Neuronal stem cell (in vitro differentiated cells): ENCODE results near the gene RANBP3.

Source experiments
- DNase-seq: peaks from one replicate; pipeline ENCODE4 v3.0.0-alpha.2; 2013; ENCODE audit warnings: low spot score
- H2AFZ ChIP-seq: one replicate; pipeline ENCODE4 v1.6.1; 2013; ENCODE audit warnings: mild to moderate bottlenecking, low read length, inconsistent platforms
- H2AK5ac ChIP-seq: 2 replicates; pipeline ENCODE4 v1.6.1; 2013; ENCODE audit warnings: low read depth, mild to moderate bottlenecking, inconsistent platforms, low read length, moderate library complexity, mixed read lengths
- H2BK120ac ChIP-seq: 2 replicates; pipeline ENCODE4 v1.6.1; 2013; ENCODE audit warnings: low read depth, mild to moderate bottlenecking, inconsistent platforms, low read length, moderate library complexity, mixed read lengths
- H2BK12ac ChIP-seq: one replicate; pipeline ENCODE4 v1.6.1; 2013; ENCODE audit warnings: low read length, inconsistent platforms
- H2BK15ac ChIP-seq: 2 replicates; pipeline ENCODE4 v1.6.1; 2013; ENCODE audit warnings: mild to moderate bottlenecking, low read length, inconsistent platforms, mixed read lengths
- H2BK5ac ChIP-seq: one replicate; pipeline ENCODE4 v1.6.1; 2013; ENCODE audit warnings: inconsistent platforms, mild to moderate bottlenecking, low read length, moderate library complexity
- H3K14ac ChIP-seq: one replicate; pipeline ENCODE4 v1.6.1; 2013; ENCODE audit warnings: low read length, inconsistent platforms
- H3K18ac ChIP-seq: 2 replicates; pipeline ENCODE4 v1.6.1; 2013; ENCODE audit warnings: low read length, inconsistent platforms
- H3K23ac ChIP-seq: 2 replicates; pipeline ENCODE4 v1.6.1; 2013; ENCODE audit warnings: low read depth, mild to moderate bottlenecking, mixed read lengths, low read length, inconsistent platforms; ENCODE audit not compliant: poor library complexity
- H3K27ac ChIP-seq: replicated peaks from 3 replicates; pipeline ENCODE4 v1.5.1; 2013; ENCODE audit warnings: low read length, inconsistent platforms
- H3K27me3 ChIP-seq, 3 experiments: 2 replicates each; pipeline ENCODE4 v1.6.1; 2013; ENCODE audit warnings: low read length in 3 of 3, mild to moderate bottlenecking in 2 of 3, inconsistent platforms in 1 of 3, low read depth in 1 of 3, mixed read lengths in 1 of 3, moderate library complexity in 1 of 3; ENCODE audit not compliant: control insufficient read depth in 3 of 3, insufficient read depth in 3 of 3
- H3K36me3 ChIP-seq, 2 donors: replicated peaks in 1 of 2; 2 replicates each; pipeline ENCODE4 v1.6.1; 2013; ENCODE audit warnings: low read length in 2 of 2; ENCODE audit not compliant: control insufficient read depth in 2 of 2, insufficient read depth in 2 of 2
- H3K4ac ChIP-seq: 2 replicates; pipeline ENCODE4 v1.6.1; 2013; ENCODE audit warnings: inconsistent platforms, mild to moderate bottlenecking, low read length, moderate library complexity
- H3K4me1 ChIP-seq, 2 donors: 1 replicate in 1 of 2; 2 replicates in 1 of 2; pipeline ENCODE4 v1.6.1; 2013; ENCODE audit warnings: low read length in 2 of 2, low read depth in 1 of 2; ENCODE audit not compliant: control insufficient read depth in 2 of 2, insufficient read depth in 1 of 2
- H3K4me2 ChIP-seq: one replicate; pipeline ENCODE4 v1.6.1; 2013; ENCODE audit warnings: mild to moderate bottlenecking, low read length, inconsistent platforms; ENCODE audit not compliant: insufficient read depth, poor library complexity, severe bottlenecking
- H3K4me3 ChIP-seq, 2 donors: 2 replicates each; pipeline ENCODE4 v1.5.1; 2013; ENCODE audit warnings: low read length in 2 of 2, mild to moderate bottlenecking in 2 of 2, inconsistent platforms in 1 of 2, moderate library complexity in 1 of 2
- H3K79me1 ChIP-seq: one replicate; pipeline ENCODE4 v1.6.1; 2013; ENCODE audit warnings: low read depth, mild to moderate bottlenecking, inconsistent platforms, low read length, moderate library complexity
- H3K9ac ChIP-seq: one replicate; pipeline ENCODE4 v1.6.1; 2013; ENCODE audit warnings: mild to moderate bottlenecking, low read depth, low read length, inconsistent platforms; ENCODE audit not compliant: poor library complexity
- H3K9me3 ChIP-seq, 2 donors: replicated peaks in 1 of 2; 2 replicates each; pipeline versions ENCODE3 to v1.6.1; 2013; ENCODE audit warnings: low read length in 2 of 2, mild to moderate bottlenecking in 2 of 2, inconsistent platforms in 1 of 2, low read depth in 1 of 2, mixed read lengths in 1 of 2, moderate library complexity in 1 of 2; ENCODE audit not compliant: control insufficient read depth in 2 of 2, insufficient read depth in 1 of 2
- H4K8ac ChIP-seq: one replicate; pipeline ENCODE4 v1.6.1; 2013; ENCODE audit warnings: low read depth, mild to moderate bottlenecking, inconsistent platforms, low read length, moderate library complexity
- H4K91ac ChIP-seq: one replicate; pipeline ENCODE4 v1.6.1; 2013; ENCODE audit warnings: low read length, low read depth, mild to moderate bottlenecking, inconsistent platforms; ENCODE audit not compliant: poor library complexity
- WGBS, 2 donors: extraction: QIAGEN DNeasy Blood & Tissue Kit; methylation state at CpG; one replicate each; pipeline ENCODE4 v1.1.7; 2013; ENCODE audit warnings: missing lambda C conversion rate in 2 of 2, mixed read lengths in 1 of 2; ENCODE audit not compliant: insufficient read length in 2 of 2, insufficient replicate concordance in 1 of 2; ENCODE audit errors: extremely low coverage in 2 of 2; 5-methylcytosine and 5-hydroxymethylcytosine counted together

RANBP3 gene

DNA sequence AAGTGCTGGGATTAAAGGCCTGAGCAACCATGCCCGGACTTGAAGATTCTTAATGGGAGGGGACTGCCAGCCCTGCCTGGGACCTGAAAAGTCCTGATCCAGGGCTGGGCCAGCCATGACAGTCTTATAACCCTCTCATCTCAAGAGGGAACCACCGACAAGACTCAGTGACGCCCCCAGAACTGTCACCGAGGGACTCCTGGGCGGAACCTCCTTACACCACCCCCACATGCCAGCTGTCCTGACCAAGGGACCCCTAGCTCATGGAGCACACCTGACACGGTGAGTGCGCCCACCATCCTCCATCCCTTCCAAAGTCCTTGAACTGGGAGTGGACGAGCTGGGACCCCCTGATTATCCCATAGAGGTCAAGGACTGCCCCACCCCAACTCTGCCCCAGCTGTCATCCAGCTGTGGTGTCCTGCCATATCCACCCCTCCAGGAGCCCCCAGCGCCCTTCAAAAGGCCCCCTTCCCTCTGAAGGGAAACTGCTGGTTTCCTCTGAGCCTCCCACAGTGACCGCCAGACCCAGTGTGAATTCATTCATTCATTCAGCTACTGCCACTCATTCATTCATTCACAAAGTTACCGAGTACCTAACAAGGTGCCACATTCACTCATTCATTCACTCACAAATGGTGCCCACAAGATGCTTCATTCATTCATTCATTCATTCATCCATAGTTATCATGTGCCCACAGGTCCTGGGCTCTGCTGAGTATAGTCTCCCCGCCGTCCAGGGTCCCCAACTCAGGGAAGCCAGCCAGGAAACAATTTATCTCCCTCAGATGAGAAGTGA, 78.0 kb downstream of the RANBP3 start:
- H2AK5ac ChIP-seq, result no peak overlapping the region
- H3K79me1 ChIP-seq, result peaks cover 16% of the 10 kb centered on the region
- no peak overlapping the region for H3K14ac ChIP-seq
- no peak overlapping the region for H3K18ac ChIP-seq
- no peaks in the 10 kb centered on the region for H3K9me3 ChIP-seq
- no peak overlapping the region for H4K91ac ChIP-seq
- no peak overlapping the region for H2BK5ac ChIP-seq
- no peak overlapping the region for H2BK120ac ChIP-seq
- H3K27ac ChIP-seq, result no peak overlapping the region
- H3K27me3 ChIP-seq, result no peaks in the 10 kb centered on the region
- H3K4ac ChIP-seq, result no peak overlapping the region
- no peak overlapping the region for H3K9ac ChIP-seq
- H3K4me2 ChIP-seq, result no peak overlapping the region
- peaks cover 19 to 33% of the 10 kb centered on the region in 2 donors for H3K36me3 ChIP-seq
- no peak overlapping the region for H3K23ac ChIP-seq
- no CpG with 5 or more reads among the region's 13 CpGs for whole genome bisulfite sequencing, 2 donors
- H3K4me1 ChIP-seq, result peaks cover 2 to 4% of the 10 kb centered on the region in 2 donors
- no peak overlapping the region for H2BK12ac ChIP-seq
- H2AFZ ChIP-seq, result no peak overlapping the region
- no peak for DNase-seq
- no peak overlapping the region for H4K8ac ChIP-seq
- no peak overlapping the region for H2BK15ac ChIP-seq
- H3K4me3 ChIP-seq, result no peak overlapping the region

DNA sequence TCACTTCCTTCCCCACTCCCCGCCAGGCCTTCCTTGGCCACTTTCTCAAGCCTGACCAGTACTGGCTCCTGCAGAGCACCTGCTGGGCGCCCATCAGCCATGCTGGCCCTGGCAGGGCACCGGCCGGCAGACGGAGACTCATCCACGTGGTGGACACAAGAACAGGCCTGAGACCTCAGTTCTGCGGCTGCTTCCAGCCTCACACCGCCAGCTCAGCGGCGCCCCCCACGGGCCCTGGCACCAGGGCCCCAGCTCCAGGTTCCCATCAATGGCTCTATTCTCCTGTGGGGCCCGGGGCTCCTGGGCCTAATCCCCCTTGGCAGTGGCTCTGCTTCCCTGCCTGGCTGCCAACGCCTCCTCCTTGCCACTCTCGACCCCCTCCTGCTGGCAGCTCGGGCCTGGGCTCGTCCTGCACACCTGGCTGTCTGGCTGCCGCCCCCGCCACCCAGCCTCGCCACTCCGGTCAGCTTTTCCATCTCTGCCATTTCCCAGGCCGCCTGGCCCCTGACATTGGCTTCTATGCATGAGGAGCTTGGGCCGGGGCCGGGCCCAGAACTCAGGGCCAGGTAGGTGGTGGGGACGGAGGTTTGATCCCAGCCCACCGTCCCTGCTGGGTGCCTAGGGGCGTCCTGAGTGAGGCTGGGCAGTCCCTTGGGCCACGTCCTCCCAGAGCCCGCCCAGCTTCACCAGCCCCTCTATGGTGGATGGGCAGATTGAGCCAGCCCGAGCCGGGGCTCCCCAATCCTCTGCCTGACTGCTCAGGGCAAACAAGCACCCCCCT, 80.6 kb downstream of the RANBP3 start:
- Histone ChIP-seq H4K91ac (no peak overlapping the region), H3K79me1 (peaks cover 8% of the 10 kb centered on the region), H3K23ac (no peak overlapping the region), H3K4me1 (peaks cover under 1 to 1% of the 10 kb centered on the region in 2 donors), H2BK5ac (peak overlapping the region; percentile 82), H3K4ac (no peak overlapping the region), H3K4me3 (no peak overlapping the region), H3K27me3 (no peaks in the 10 kb centered on the region), H3K18ac (no peak overlapping the region), H2AFZ (no peak overlapping the region), H3K4me2 (no peak overlapping the region), H3K36me3 (peaks cover 19 to 33% of the 10 kb centered on the region in 2 donors), H4K8ac (no peak overlapping the region), H2AK5ac (peak overlapping the region; percentile 56), H3K9ac (peak overlapping the region; percentile 44), H3K9me3 (no peaks in the 10 kb centered on the region), H3K27ac (no peak overlapping the region), H3K14ac (no peak overlapping the region), H2BK15ac (no peak overlapping the region), H2BK12ac (no peak overlapping the region), H2BK120ac (peak overlapping the region; percentile 24)
- no CpG with 5 or more reads among the region's 30 CpGs for WGBS, 2 donors
- DNase-seq, result no peak

DNA sequence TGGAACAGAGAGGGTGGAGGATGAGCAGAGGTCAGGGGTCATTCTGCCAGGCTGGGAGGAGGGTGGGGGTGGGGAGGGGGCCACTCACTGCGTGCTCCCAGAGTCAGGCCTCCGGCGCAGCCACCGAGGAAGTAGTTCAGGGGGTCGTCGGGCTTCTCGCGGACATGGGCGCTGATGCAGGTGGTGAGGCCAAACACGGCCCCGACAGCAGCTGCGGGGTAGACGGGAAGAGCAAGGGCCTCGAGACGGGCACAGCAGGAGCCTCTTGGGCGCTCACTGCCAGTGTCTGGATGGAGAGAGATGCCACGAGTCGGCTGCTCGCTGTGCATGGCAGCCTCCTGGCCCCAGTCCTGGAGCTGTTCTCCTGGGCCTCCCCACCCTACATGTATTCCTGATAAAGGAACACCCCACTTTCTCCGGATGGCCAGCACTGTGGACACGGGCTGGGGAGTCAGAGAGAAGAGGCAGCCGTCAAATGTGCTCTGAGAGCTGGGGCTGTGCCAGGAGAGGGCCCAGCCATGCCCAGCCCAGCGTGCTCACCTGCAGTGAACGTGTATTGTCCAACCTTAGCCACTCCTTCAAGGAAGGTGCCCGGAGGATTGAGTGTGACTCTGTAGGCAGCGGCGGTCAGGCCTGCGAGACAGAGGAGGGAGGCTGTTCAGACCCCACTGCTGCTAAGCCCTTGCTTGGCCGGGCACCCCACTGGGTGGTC, 81.4 kb downstream of the RANBP3 start:
- H3K79me1 ChIP-seq, result peaks cover 8% of the 10 kb centered on the region
- no peaks in the 10 kb centered on the region for H3K27me3 ChIP-seq
- peaks cover 19 to 33% of the 10 kb centered on the region in 2 donors for H3K36me3 ChIP-seq
- no peaks in the 10 kb centered on the region for H3K9me3 ChIP-seq
- no peak overlapping the region for H3K18ac ChIP-seq
- H4K8ac ChIP-seq, result no peak overlapping the region
- H2AFZ ChIP-seq, result no peak overlapping the region
- H3K14ac ChIP-seq, result no peak overlapping the region
- no peak overlapping the region for H4K91ac ChIP-seq
- no CpG with 5 or more reads among the region's 29 CpGs for whole genome bisulfite sequencing, 2 donors
- peaks cover 3 to 5% of the 10 kb centered on the region in 2 donors for H3K4me1 ChIP-seq
- no peak overlapping the region for H2BK120ac ChIP-seq
- DNase-seq, result no peak
- H3K27ac ChIP-seq, result no peak overlapping the region
- H2BK12ac ChIP-seq, result no peak overlapping the region
- H3K4ac ChIP-seq, result no peak overlapping the region
- no peak overlapping the region for H3K4me2 ChIP-seq
- no peak overlapping the region for H3K23ac ChIP-seq
- H2AK5ac ChIP-seq, result no peak overlapping the region
- H2BK15ac ChIP-seq, result no peak overlapping the region
- no peak overlapping the region for H3K9ac ChIP-seq
- H3K4me3 ChIP-seq, result no peak overlapping the region
- H2BK5ac ChIP-seq, result no peak overlapping the region
